ENCODE measurements around the gene MAEA. TPM values are rescaled to one million over a fixed set of nuclear protein-coding genes. Genes with fewer than 3 reads are reported as not detected.

Gene MAEA
- total and polyA plus RNA-seq, 12 donors = 39.1 to 72.8 (median 50.3) TPM

DNA sequence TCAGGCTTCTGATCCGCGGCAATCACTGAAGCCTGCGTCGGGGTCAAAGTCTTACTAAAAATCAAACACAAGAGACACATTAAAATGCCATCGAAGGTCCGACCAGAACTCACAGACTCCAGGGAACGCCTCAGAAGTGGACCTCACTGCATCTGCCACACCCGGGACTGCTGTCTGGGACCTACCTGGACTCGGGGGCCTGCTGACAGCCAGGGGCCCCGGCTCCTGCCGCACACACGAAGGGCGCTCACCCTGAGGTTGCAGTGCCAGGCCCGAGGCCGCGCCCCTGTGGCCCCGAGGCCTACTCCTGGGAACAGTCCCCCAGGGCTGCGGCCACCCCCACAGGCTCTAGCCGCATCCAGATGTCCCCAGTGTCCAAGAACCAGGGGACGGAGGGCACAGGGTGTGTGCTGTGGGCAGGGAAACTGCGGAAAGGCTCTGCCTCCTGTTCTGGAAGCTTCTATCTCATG lies 48.2 kb upstream of the MAEA start:
- H3K27ac ChIP-seq = no peak overlapping the region
- peaks cover 39 to 65% (median 49%) of the 10 kb centered on the region in 9 donors for H3K4me1 ChIP-seq
- H3K4me3 ChIP-seq = no peak overlapping the region
- WGBS, 2 donors = 90% methylated on average over 21 of the region's 21 CpGs
- peak in 1 of 2 donors; percentile 11 for DNase-seq
- no peaks in the 10 kb centered on the region for H3K9me3 ChIP-seq
- peaks cover 0 to 39% (median 22%) of the 10 kb centered on the region in 9 donors for H3K36me3 ChIP-seq
- intact Hi-C loops (cut with DNase I) = no loop called here
- no peaks in the 10 kb centered on the region for H3K27me3 ChIP-seq
- no peak for ATAC-seq
- TF ChIP-seq, protein P1, sequence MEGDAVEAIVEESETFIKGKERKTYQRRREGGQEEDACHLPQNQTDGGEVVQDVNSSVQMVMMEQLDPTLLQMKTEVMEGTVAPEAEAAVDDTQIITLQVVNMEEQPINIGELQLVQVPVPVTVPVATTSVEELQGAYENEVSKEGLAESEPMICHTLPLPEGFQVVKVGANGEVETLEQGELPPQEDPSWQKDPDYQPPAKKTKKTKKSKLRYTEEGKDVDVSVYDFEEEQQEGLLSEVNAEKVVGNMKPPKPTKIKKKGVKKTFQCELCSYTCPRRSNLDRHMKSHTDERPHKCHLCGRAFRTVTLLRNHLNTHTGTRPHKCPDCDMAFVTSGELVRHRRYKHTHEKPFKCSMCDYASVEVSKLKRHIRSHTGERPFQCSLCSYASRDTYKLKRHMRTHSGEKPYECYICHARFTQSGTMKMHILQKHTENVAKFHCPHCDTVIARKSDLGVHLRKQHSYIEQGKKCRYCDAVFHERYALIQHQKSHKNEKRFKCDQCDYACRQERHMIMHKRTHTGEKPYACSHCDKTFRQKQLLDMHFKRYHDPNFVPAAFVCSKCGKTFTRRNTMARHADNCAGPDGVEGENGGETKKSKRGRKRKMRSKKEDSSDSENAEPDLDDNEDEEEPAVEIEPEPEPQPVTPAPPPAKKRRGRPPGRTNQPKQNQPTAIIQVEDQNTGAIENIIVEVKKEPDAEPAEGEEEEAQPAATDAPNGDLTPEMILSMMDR (IDR thresholded peaks at IDR 0.05) = no peak

DNA sequence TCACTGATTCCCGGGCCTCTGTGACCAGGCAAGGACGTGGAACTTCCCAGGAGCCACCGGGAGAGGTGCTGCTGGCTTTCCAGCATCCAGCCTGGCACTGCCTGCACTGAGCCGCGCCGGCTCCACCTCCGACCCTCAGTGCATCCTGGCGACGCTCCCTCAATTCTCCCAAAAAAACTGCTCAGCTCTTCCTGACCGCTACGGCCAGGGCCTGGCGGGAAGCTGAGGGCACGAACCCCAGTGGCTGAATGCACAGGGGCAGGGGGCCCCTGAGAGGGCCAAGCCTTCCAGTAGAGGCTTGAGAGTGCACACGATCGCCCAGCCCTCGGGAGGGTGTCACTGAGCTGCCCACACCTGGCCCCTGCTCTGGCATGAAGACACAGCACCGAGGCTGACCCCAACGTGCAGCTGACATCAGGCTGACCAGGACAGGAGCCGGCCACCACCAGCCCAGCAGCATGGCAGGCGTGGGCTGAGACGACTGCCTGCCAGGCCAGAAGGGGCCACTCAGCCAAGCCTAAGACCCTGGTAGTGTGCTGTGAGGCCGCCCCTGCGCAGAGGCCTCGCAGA lies 47.7 kb upstream of the MAEA start:
- Histone ChIP-seq H3K9me3 (no peaks in the 10 kb centered on the region), H3K27me3 (no peaks in the 10 kb centered on the region), H3K27ac (no peak overlapping the region), H3K4me3 (no peak overlapping the region), H3K4me1 (peaks cover 44 to 70% (median 54%) of the 10 kb centered on the region in 9 donors), H3K36me3 (peaks cover 0 to 39% (median 22%) of the 10 kb centered on the region in 9 donors)
- DNase-seq (peak; percentile 2 to 7), ATAC-seq (no peak)
- intact Hi-C loops (cut with DNase I) = no loop called here
- WGBS, 2 donors = 70 to 72% methylated on average over 24 of the region's 24 CpGs
- TF ChIP-seq, protein P1 (IDR thresholded peaks at IDR 0.05) = no peak

- H3K4me1 ChIP-seq = peaks cover 49 to 77% (median 61%) of the 10 kb centered on the region in 9 donors
- DNase-seq (peak; percentile 3 to 4), ATAC-seq (no peak)
- intact Hi-C loops (cut with DNase I) = no loop called here
- H3K9me3 ChIP-seq = no peaks in the 10 kb centered on the region
- no peaks in the 10 kb centered on the region for H3K27me3 ChIP-seq
- peaks cover 0 to 38% (median 22%) of the 10 kb centered on the region in 9 donors for H3K36me3 ChIP-seq
- H3K4me3 ChIP-seq = no peak overlapping the region
- 93 to 94% methylated on average over 30 of the region's 30 CpGs for WGBS, 2 donors
- TF ChIP-seq, protein P1 (IDR thresholded peaks at IDR 0.05) = no peak
- no peak overlapping the region for H3K27ac ChIP-seq
Measured at GRCh38 chr4:1242506-1243450, 46.9 kb upstream of the MAEA start.

DNA sequence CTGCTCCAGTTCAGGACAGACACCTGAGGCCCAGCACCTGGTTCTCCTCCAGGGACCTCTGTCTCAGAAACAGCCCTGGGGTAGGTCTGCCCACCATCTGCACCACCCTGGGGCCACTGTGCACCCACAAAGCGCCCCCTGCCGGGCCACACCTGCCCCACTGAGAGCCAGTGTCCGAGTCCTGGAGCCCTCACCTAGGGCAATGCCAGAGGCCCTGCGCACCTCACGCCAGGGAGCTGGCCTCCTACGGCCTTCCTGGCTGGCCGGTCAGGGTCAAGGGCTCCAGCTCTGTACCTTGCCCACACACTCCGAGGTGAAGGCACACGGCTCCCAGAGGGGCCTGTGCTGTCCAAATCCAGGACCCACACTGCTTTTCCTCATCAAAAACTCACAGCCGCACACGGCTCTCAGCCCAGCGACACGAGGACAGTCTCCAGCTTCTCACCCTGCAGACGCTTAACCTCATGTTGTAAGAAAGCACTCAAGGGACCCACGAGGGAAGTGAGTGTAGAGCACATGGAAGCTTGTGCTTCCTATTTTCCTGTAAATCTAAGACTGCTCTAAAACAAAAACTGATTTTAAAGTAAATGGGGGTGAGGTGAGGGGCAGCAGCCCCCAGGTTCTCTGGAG lies 46.1 kb upstream of the MAEA start:
- Histone ChIP-seq H3K4me3 (no peak overlapping the region), H3K9me3 (no peaks in the 10 kb centered on the region), H3K4me1 (peaks cover 49 to 77% (median 61%) of the 10 kb centered on the region in 9 donors), H3K36me3 (peaks cover 0 to 30% (median 17%) of the 10 kb centered on the region in 9 donors), H3K27ac (peak overlapping the region in 3 of 10 donors; percentile 8 to 53 (median 10)), H3K27me3 (no peaks in the 10 kb centered on the region)
- peak in 1 of 2 donors; percentile 11 for DNase-seq
- TF ChIP-seq, protein P1 (IDR thresholded peaks at IDR 0.05) = no peak
- WGBS, 2 donors = 60 to 65% methylated on average over 15 of the region's 15 CpGs
- intact Hi-C loops (cut with DNase I) = no loop called here
- no peak for ATAC-seq
